HEK293T (cell line): Measurements from ENCODE around the gene CLEC20A.

Source experiments
- CTCF ChIA-PET: fragments of 350-600 bp; formaldehyde crosslinking; extraction: SDS; loops from one replicate; lab custom pipeline; 2021; ENCODE audit warnings: antibody characterized with exemption, inconsistent platforms; lab: Yijun Ruan, JAX
- POLR2A ChIA-PET: fragments of 350-600 bp; formaldehyde crosslinking; extraction: SDS; loops from one replicate; lab custom pipeline; 2020; ENCODE audit warnings: antibody characterized with exemption, inconsistent platforms; lab: Yijun Ruan, JAX
- DNase-seq: peaks from one replicate; pipeline ENCODE4 v3.0.0; 2012; ENCODE audit warnings: mixed read lengths; ENCODE audit errors: extremely low spot score
- ARNT ChIP-seq: fragments of 450-650 bp; IDR thresholded peaks from 2 replicates; pipeline ENCODE4 v1.6.1; 2017; ENCODE audit warnings: mild to moderate bottlenecking
- BHLHE40 ChIP-seq: fragments of 450-650 bp; IDR thresholded peaks from 2 replicates; pipeline ENCODE4 v1.6.1; 2016; ENCODE audit warnings: mild to moderate bottlenecking, moderate library complexity, borderline replicate concordance
- CTBP1 ChIP-seq: fragments of 450-650 bp; IDR thresholded peaks from 2 replicates; pipeline ENCODE4 v1.6.1; 2016; ENCODE audit warnings: borderline replicate concordance
- ELF4 ChIP-seq: fragments of 450-650 bp; IDR thresholded peaks from 2 replicates; pipeline ENCODE4 v1.6.1; 2017; ENCODE audit warnings: antibody characterized with exemption
- FOXA1 ChIP-seq: fragments of 450-650 bp; IDR thresholded peaks from 2 replicates; pipeline ENCODE4 v1.6.1; 2016; ENCODE audit warnings: mild to moderate bottlenecking
- FOXK2 ChIP-seq: fragments of 450-650 bp; IDR thresholded peaks from 2 replicates; pipeline ENCODE4 v1.6.1; 2016; ENCODE audit warnings: mild to moderate bottlenecking
- FOXM1 ChIP-seq: fragments of 450-650 bp; IDR thresholded peaks from 2 replicates; pipeline ENCODE4 v1.6.1; 2017; ENCODE audit warnings: mild to moderate bottlenecking, borderline replicate concordance
- HDGF ChIP-seq: fragments of 450-650 bp; IDR thresholded peaks from 2 replicates; pipeline ENCODE4 v1.6.1; 2017; ENCODE audit warnings: antibody characterized with exemption, borderline replicate concordance
- L3MBTL2 ChIP-seq: fragments of 450-650 bp; conservative IDR thresholded peaks from 2 replicates; pipeline ENCODE4 v1.6.1; 2016; ENCODE audit warnings: mild to moderate bottlenecking
- LEF1 ChIP-seq: fragments of 450-650 bp; IDR thresholded peaks from 2 replicates; pipeline ENCODE4 v1.6.1; 2017; ENCODE audit warnings: mild to moderate bottlenecking, borderline replicate concordance
- NFRKB ChIP-seq: fragments of 450-650 bp; IDR thresholded peaks from 2 replicates; pipeline ENCODE4 v1.6.1; 2016; ENCODE audit warnings: mild to moderate bottlenecking, moderate library complexity
- PKNOX1 ChIP-seq: fragments of 450-650 bp; IDR thresholded peaks from 2 replicates; pipeline ENCODE4 v1.6.1; 2016
- SP1 ChIP-seq: fragments of 450-650 bp; IDR thresholded peaks from 2 replicates; pipeline ENCODE4 v1.6.1; 2017
- SUZ12 ChIP-seq: fragments of 450-650 bp; IDR thresholded peaks from 2 replicates; pipeline ENCODE4 v1.6.1; 2016; ENCODE audit warnings: mild to moderate bottlenecking
- TARDBP ChIP-seq: fragments of 450-650 bp; IDR thresholded peaks from 2 replicates; pipeline ENCODE4 v1.6.1; 2016
- ZNF384 ChIP-seq: fragments of 450-650 bp; IDR thresholded peaks from 2 replicates; pipeline ENCODE4 v1.6.1; 2016

Gene CLEC20A

DNA sequence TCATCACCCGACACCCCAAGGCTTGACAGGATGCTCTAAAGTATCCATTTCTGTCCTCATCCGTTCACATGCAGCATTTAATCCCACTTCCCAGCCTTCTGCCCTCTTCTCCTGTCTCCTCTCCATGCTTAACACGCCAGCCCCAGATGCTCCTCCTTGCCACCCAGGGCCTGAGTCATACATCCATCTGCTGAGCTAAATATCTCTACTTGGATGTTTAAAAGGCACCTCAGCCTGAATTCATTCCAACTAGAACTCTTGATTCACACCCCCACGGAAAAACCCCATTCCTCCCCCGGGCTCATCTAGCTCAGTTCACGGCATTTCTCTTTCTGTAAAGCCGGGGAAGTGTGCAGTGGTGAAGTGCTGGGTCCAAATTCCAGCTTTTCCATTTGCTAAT, 43.9 kb upstream of the CLEC20A start:
- ChIA-PET CTCF (interaction anchor here (1.3 kb wide), 1 partner anchor 462 kb away, joined by 4 read pairs; no protein-coding TSS in a partner anchor), POLR2A (no interaction called here)
- DNase-seq, result no peak
- no peak for TF ChIP-seq SP1
- no peak for TF ChIP-seq FOXK2
- TF ChIP-seq FOXM1, result no peak
- TF ChIP-seq FOXA1, result no peak
- TF ChIP-seq ELF4, result no peak
- TF ChIP-seq ZNF384, result no peak
- no peak for TF ChIP-seq BHLHE40
- TF ChIP-seq LEF1, result no peak
- no peak for TF ChIP-seq ARNT
- TF ChIP-seq L3MBTL2, result no peak
- TF ChIP-seq SUZ12, result no peak
- TF ChIP-seq TARDBP, result no peak
- TF ChIP-seq NFRKB, result no peak
- TF ChIP-seq HDGF, result no peak
- no peak for TF ChIP-seq PKNOX1
- TF ChIP-seq CTBP1, result no peak

- TF ChIP-seq HDGF (no peak), L3MBTL2 (no peak), NFRKB (no peak)
- no peak for DNase-seq
- ChIA-PET POLR2A (no interaction called here), CTCF (interaction anchor here (1.3 kb wide), 1 partner anchor 463 kb away, joined by 4 read pairs; no protein-coding TSS in a partner anchor)
Observed at GRCh38 chr1:178540204-178540603, 43.4 kb upstream of the CLEC20A start.

- no peak for TF ChIP-seq SP1
- no peak for TF ChIP-seq ZNF384
- TF ChIP-seq FOXM1, result no peak
- TF ChIP-seq ARNT, result no peak
- no peak for TF ChIP-seq PKNOX1
- TF ChIP-seq FOXK2, result no peak
- CTCF ChIA-PET, result interaction anchor here (0.8 to 1.4 kb wide), 2 partner anchors 214 to 229 kb away, joined by 3 read pairs; no protein-coding TSS in a partner anchor
- POLR2A ChIA-PET, result no interaction called here
- DNase-seq, result no peak
Observed at GRCh38 chr1:178539291-178539690, 42.5 kb upstream of the CLEC20A start.

DNA sequence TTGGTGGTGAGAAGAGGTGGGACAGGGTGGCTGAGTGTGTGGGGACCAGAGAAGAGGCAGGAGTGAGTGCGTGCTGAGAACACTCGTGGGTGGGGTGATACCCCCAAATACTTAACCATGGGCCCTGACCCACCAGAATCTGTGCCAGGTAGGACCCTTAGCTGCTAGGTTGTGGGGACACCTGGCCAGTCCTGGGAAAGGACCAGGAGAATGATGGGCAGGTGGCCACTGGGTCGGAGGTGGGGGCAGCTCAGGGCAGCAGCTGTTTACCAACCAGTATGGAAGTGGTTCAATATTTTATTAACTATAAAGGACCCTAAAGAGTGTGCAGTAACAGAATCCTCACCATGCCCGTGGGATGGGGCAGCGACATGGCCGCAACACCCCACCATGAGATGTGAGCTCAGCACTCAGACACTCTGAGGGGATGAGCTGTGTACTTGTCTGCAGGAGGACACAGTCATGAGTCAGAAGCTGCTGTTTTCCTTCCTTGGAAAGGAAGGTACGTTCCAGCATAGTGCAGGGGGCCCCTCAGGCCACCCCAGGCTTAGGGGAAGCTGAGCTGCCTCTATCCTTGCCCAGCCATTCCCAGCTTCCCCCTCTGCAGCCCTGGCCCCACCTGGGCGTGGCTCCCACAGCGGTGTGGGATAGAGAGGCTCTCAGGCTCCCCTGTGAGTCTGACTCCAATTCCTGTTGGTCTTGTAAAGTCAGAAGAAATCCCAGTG, 41.6 kb upstream of the CLEC20A start:
- ChIA-PET CTCF (interaction anchor here (0.6 to 1.4 kb wide), 4 partner anchors 66 to 462 kb away, joined by 3 to 5 read pairs (median 4); no protein-coding TSS in a partner anchor), POLR2A (no interaction called here)
- no peak for DNase-seq
- TF ChIP-seq L3MBTL2 (no peak), FOXA1 (no peak), FOXM1 (no peak), TARDBP (no peak)

DNA sequence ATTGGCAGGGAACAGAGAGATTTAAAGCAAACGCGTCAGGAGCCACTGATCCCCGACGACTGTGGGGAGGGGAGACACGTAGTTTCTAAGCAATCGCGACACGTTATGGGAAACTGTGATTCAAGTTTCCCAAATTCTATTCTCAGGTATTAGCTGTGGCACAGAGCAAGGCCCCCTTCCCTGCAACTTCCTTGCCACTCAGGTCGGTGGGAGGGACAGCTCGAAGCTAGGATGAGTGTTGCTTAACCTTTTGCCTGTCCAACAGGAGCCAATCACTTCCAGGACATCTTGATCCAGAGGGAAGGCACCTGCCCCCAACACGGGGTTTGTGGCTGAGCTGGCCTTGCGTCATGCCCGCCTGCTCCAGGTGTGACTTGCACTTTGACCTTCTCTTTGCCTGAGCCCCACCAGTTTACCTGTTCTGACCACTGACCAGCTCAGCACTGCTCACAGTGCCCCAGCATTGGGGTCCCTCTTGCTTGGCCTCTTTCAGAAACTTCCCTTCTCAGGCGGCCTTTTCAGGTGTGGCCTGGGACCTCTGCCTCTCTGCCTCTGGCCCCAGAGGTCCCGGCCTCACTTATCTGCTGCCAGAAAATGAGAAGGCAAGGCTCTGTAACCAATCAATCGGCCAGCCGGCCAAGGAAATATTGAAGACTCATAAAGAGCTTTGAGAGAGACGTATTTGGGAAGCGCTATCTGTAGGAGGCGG, 40.8 kb upstream of the CLEC20A start:
- ChIA-PET CTCF (interaction anchor here (0.6 to 1.4 kb wide), 2 partner anchors 463 to 465 kb away, joined by 3 to 5 read pairs; no protein-coding TSS in a partner anchor), POLR2A (no interaction called here)
- DNase-seq, result no peak
- TF ChIP-seq FOXA1, result no peak

GRCh38 chr1:178536844-178537371, 40.1 kb upstream of the CLEC20A start:
- POLR2A ChIA-PET, result no interaction called here
- CTCF ChIA-PET, result interaction anchor here (1.4 kb wide), 1 partner anchor 466 kb away, joined by 3 read pairs; no protein-coding TSS in a partner anchor
- no peak for TF ChIP-seq SP1
- no peak for TF ChIP-seq BHLHE40
- TF ChIP-seq L3MBTL2, result no peak
- TF ChIP-seq FOXA1, result no peak
- no peak for TF ChIP-seq ELF4
- TF ChIP-seq CTBP1, result no peak
- no peak for TF ChIP-seq HDGF
- TF ChIP-seq PKNOX1, result no peak
- TF ChIP-seq TARDBP, result no peak
- no peak for TF ChIP-seq ZNF384
- TF ChIP-seq FOXK2, result no peak
- no peak for TF ChIP-seq ARNT
- no peak for DNase-seq
